ENCODE measurements around the gene CNGA4.
"Not testable (repeated sequence)": the region's sequence is repeated elsewhere in the genome, so short reads cannot be mapped to it uniquely, and the experiment has no call there.

The CNGA4 gene

DNA sequence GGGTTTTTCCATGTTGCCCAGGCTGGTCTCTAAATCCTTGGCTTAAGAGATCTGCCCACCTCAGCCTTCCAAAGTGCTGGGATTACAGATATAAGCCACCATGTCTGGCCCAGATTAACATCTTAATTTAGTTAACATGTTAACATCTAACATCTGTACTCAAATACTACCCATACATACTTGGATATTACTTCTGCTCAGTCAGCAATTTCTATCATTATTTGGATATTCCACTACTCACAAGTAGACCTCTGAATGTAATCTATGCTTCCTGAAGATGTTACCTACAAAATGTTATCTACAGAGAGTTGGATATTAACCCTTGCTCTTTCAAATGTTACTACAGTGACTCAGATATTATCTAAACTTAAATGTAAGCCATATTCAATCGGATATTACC is 24.8 kb downstream of the CNGA4 start:
- in situ Hi-C loops (cut with HindIII; ENCODE audit: low sequenced_read_pairs) = no loop called here
- H3K4me3 ChIP-seq (ENCODE audit: low read depth, low read length) = no peak overlapping the region
- DNase-seq (ENCODE audit: low read depth, low spot score) = no peak
- TF ChIP-seq, protein P1, sequence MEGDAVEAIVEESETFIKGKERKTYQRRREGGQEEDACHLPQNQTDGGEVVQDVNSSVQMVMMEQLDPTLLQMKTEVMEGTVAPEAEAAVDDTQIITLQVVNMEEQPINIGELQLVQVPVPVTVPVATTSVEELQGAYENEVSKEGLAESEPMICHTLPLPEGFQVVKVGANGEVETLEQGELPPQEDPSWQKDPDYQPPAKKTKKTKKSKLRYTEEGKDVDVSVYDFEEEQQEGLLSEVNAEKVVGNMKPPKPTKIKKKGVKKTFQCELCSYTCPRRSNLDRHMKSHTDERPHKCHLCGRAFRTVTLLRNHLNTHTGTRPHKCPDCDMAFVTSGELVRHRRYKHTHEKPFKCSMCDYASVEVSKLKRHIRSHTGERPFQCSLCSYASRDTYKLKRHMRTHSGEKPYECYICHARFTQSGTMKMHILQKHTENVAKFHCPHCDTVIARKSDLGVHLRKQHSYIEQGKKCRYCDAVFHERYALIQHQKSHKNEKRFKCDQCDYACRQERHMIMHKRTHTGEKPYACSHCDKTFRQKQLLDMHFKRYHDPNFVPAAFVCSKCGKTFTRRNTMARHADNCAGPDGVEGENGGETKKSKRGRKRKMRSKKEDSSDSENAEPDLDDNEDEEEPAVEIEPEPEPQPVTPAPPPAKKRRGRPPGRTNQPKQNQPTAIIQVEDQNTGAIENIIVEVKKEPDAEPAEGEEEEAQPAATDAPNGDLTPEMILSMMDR (IDR thresholded peaks at IDR 0.05; ENCODE audit: low read depth, low read length) = no peak

DNA sequence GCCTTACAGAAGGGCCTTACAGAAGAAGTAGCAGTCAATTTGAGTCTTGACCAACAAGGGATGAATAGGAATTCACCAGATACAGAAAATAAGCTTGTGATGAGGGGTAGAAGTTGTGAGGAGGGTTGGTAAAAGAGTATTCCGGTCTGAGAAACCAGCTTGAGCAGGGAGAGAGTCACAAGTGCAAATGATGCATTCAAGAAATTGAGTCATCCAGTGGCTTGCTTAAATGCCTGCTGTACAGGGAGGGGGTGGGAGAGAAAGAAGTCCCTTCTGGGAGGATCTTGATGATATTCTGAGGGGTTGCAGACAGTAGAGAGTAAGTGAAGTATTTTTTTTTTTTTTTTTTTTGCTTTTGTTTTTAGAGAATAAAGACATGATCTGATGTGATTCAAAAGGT is 29.9 kb downstream of the CNGA4 start:
- TF ChIP-seq, protein P1 (IDR thresholded peaks at IDR 0.05; ENCODE audit: low read depth, low read length) = no peak
- in situ Hi-C loops (cut with HindIII; ENCODE audit: low sequenced_read_pairs) = no loop called here
- no peak for DNase-seq (ENCODE audit: low read depth, low spot score)
- H3K4me3 ChIP-seq (ENCODE audit: low read depth, low read length) = no peak overlapping the region

- H3K4me3 ChIP-seq (ENCODE audit: low read depth, low read length) = no peak overlapping the region
- in situ Hi-C loops (cut with HindIII; ENCODE audit: low sequenced_read_pairs) = no loop called here
- DNase-seq (ENCODE audit: low read depth, low spot score) = no peak
- TF ChIP-seq, protein P1 (IDR thresholded peaks at IDR 0.05; ENCODE audit: low read depth, low read length) = no peak
Observed at GRCh38 chr11:6269994-6270393, 31.1 kb downstream of the CNGA4 start.

DNA sequence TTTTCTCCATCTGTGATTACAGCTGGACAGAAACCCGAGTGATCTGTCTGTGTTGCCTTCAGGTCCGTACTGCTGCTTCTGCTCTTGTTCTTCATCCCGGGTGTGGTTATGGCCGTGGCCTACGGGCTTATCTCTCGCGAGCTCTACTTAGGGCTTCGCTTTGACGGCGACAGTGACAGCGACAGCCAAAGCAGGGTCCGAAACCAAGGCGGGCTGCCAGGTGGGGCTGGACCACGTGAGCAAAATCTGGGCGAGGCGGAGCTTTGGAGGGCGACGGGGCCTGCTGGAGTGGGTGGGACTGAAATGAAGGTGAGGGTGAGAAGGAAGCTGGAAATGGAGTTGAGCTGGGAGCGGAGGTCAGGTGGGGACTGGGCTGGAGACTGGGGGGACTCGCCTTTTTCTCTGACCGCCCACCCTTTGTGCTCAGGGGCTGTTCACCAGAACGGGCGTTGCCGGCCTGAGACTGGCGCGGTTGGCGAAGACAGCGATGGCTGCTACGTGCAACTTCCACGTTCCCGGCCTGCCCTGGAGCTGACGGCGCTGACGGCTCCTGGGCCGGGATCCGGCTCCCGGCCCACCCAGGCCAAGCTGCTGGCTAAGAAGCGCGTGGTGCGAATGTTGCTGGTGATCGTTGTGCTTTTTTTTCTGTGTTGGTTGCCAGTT is 31.8 kb downstream of the CNGA4 start:
- TF ChIP-seq, protein P1 (IDR thresholded peaks at IDR 0.05; ENCODE audit: low read depth, low read length) = no peak
- no peak for DNase-seq (ENCODE audit: low read depth, low spot score)
- in situ Hi-C loops (cut with HindIII; ENCODE audit: low sequenced_read_pairs) = no loop called here
- H3K4me3 ChIP-seq (ENCODE audit: low read depth, low read length) = no peak overlapping the region

DNA sequence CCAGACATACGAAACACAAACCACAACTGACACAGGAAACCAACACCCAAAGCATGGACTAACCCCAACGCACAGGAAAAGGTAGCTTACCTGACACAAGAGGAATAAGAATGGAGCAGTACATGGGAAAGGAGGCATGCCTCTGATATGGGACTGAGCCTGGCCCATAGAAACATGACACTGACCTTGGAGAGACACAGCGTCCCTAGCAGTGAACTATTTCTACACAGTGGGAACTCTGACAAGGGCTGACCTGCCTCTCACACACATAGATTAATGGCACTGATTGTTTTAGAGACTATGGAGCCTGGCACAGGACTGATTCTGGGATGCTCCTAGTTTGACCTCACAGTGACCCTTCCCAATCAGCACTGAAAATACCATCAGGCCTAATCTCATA is 32.7 kb downstream of the CNGA4 start:
- no peak overlapping the region for H3K4me3 ChIP-seq (ENCODE audit: low read depth, low read length)
- TF ChIP-seq, protein P1 (IDR thresholded peaks at IDR 0.05; ENCODE audit: low read depth, low read length) = no peak
- in situ Hi-C loops (cut with HindIII; ENCODE audit: low sequenced_read_pairs) = no loop called here
- no peak for DNase-seq (ENCODE audit: low read depth, low spot score)

DNA sequence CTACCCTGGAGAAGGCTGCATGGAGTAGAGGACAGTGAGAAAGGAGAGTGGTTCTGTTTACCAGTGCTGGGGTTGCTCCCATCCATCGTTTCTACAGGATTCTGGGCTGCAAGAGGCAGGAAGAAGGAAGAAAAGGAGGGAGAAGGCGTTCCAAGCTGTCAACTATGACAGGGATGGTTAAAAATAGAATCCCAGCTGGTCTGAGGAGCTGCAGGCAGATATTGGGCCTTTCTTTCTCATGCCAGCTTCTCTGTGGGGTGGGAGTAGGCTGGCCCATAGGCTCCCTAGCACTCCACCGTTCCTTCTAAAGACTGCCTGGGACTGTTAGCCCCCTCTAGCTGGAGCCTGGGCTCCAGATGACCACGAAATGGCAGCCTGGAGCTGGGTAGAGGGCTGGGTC is 34.3 kb downstream of the CNGA4 start:
- in situ Hi-C loops (cut with HindIII; ENCODE audit: low sequenced_read_pairs) = no loop called here
- TF ChIP-seq, protein P1 (IDR thresholded peaks at IDR 0.05; ENCODE audit: low read depth, low read length) = no peak

GRCh38 chr11:6280809-6281208 is 41.9 kb downstream of the CNGA4 start:
- DNase-seq (ENCODE audit: low read depth, low spot score); H3K4me3 ChIP-seq (ENCODE audit: low read depth, low read length); in situ Hi-C loops (cut with HindIII; ENCODE audit: low sequenced_read_pairs): not testable (repeated sequence)

More for the DNA sequence above, 34.3 kb downstream of the CNGA4 start:
- DNase-seq (ENCODE audit: low read depth, low spot score) = no peak
- H3K4me3 ChIP-seq (ENCODE audit: low read depth, low read length) = no peak overlapping the region
